ENCODE results near the gene TOP2A.

DNA sequence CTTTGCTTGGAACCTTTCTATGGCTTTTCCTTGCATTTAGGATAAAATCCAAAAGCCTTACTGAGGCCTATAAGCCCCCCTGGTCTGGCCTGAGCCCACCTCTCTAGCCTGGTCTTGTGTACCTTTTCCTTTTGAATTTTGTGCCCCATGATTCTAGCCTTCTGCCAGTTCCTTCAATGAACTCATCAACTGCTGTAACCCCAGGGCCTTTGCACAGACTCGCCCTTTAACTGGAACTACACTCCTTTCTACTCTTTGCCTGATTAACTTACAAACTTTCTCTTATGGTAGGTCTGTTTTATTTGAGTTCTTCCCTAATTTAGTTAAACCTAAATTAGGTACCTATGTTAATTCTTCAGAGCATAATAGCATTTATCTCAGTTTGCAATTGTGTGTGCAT, 77.4 kb downstream of the TOP2A start:
- TF ChIP-seq SPI1 (IDR thresholded peaks at IDR 0.05; ENCODE audit: low read depth, low read length) (no peak), POLR2AphosphoS5 (IDR thresholded peaks at IDR 0.05; ENCODE audit: low read depth, low read length) (no peak)
